ENCODE measurements around the gene SMAD6. TPM values are rescaled to one million over a fixed set of nuclear protein-coding genes. Genes with fewer than 3 reads are reported as not detected.

The SMAD6 gene
- total RNA-seq, 2 experiments from 2014 or later: 0.40 TPM

DNA sequence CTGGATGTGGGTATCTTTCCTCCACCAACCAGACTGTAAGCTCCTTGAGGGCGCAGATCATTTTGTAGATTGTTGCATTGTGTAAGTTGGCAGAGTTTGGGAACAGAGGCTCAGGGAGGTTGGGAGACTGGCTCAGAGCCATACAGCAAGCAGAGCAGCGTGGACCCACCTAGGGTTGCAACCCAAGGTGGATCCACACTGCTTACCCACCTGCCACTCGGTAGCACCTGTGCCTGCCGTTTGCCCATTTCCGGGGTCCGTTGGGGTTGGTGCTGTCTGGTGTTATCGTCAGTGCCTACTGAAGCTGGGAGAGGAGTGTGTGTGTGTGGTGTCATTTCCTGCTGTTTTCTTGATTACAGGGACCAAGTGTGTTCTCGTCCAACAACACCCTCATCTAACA lies 19.0 kb downstream of the SMAD6 start:
- Mint-ChIP-seq H3K27ac (peak overlapping the region; percentile 82), H3K4me3 (no peak overlapping the region), H3K36me3 (ENCODE audit: low read depth) (peaks cover 4% of the 10 kb centered on the region), H3K27me3 (peaks cover 10% of the 10 kb centered on the region), H3K9me3 (no peaks in the 10 kb centered on the region), H3K4me1 (peaks cover 34% of the 10 kb centered on the region)
- ChIA-PET CTCF (interaction anchor here (0.7 to 2.8 kb wide), 4 partner anchors 9 to 102 kb away, joined by 3 to 15 read pairs (median 7); no protein-coding TSS in a partner anchor), POLR2A (interaction anchor here (1.1 kb wide), 1 partner anchor 20 kb away, joined by 3 read pairs; no protein-coding TSS in a partner anchor)
- DNase-seq: no peak

DNA sequence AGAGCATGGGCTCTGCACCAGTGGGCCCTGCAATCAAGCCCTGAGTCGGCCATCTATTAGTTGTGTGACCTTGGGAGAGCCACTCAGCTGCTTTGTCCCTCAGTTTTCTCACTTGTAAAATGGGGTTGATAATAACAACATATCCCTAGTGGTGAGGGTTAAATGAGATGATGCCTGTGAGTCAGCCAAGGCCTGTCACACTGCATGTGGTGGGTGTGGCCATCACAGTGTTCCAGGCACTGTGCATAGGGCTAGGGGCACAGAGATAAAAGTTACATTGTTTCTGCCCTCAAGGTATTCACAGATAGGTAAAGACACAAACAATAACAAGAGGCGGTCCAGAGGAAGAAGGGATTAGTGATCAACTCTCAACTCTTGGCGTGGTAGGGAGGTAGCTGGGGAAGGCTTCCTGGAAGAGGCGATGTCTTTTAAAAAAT lies 19.5 kb downstream of the SMAD6 start:
- H3K4me3 Mint-ChIP-seq: no peak overlapping the region
- H3K9me3 Mint-ChIP-seq: no peaks in the 10 kb centered on the region
- H3K27me3 Mint-ChIP-seq: peaks cover 6% of the 10 kb centered on the region
- ChIA-PET POLR2A (no interaction called here), CTCF (interaction anchor here (2.1 to 2.8 kb wide), 2 partner anchors 10 to 18 kb away, joined by 8 to 15 read pairs; no protein-coding TSS in a partner anchor)
- peaks cover 32% of the 10 kb centered on the region for H3K4me1 Mint-ChIP-seq
- DNase-seq: no peak
- H3K27ac Mint-ChIP-seq: peak overlapping the region; percentile 63
- H3K36me3 Mint-ChIP-seq (ENCODE audit: low read depth): peaks cover 4% of the 10 kb centered on the region

DNA sequence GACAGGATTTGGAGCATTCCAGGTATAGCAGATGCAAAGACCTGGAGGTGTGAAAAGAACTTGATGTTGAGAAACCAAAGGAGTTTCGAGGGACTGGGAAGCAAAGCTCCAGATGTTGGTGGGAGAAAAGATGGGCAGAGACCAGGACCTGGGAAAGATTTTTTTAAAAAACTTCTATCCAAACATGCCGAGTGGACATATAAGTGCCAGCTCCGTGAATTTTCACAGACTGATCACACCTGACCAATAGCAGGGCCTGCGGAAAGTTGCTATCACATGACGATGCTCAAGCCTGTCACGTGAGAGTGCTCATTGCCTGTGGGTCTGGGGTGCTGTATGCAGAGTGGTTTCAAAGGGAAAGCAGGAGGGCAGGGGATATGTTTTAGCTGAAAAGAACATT lies 19.9 kb downstream of the SMAD6 start:
- ChIA-PET POLR2A (no interaction called here), CTCF (interaction anchor here (1.3 to 2.8 kb wide), 3 partner anchors 10 to 15 kb away, joined by 4 to 15 read pairs (median 5); no protein-coding TSS in a partner anchor)
- H3K9me3 Mint-ChIP-seq: no peaks in the 10 kb centered on the region
- H3K4me1 Mint-ChIP-seq: peaks cover 30% of the 10 kb centered on the region
- H3K4me3 Mint-ChIP-seq: no peak overlapping the region
- H3K36me3 Mint-ChIP-seq (ENCODE audit: low read depth): peaks cover 4% of the 10 kb centered on the region
- DNase-seq: no peak
- H3K27ac Mint-ChIP-seq: peak overlapping the region; percentile 63
- H3K27me3 Mint-ChIP-seq: peaks cover 3% of the 10 kb centered on the region

DNA sequence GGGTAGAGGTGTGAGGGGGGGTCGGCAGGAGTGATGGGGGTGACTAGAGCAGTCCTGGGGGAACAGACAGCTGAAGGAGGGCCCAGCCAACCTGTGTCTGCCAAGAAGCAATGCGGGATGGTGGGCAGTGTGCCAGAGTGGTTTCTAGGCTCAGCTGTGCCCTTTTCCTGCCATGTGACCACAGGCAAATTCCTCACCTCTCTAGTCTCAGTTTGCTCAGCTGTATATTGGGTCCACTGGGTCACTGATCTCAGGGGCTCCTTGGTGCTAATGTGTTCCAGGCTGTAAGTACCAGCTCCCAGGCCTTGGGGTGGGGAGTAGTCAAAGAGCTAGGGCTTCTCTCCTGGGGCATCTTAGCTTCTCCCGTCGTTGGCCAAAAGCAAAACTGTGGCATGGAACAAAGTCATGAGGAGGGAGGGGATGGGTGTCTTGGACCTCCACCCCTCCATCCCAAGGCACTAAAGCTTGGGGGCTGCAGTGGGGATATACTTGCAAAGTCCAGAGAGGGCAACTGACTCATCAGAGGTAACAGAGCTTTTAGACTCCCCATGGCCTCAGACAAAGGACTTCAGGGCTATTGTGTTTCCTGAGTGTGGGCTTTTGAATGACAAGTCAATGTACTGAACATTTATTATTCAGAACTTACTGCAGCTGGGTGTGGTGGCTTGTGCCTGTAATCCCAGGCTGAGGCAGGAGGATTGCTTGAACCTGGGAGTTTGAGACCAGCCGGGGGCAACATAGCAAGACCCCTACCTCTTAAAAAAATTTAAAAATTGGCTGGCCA lies 20.9 kb downstream of the SMAD6 start:
- Mint-ChIP-seq H3K27me3 (peaks cover 3% of the 10 kb centered on the region), H3K9me3 (no peaks in the 10 kb centered on the region), H3K36me3 (ENCODE audit: low read depth) (peaks cover 4% of the 10 kb centered on the region), H3K4me1 (peaks cover 30% of the 10 kb centered on the region), H3K27ac (no peak overlapping the region), H3K4me3 (no peak overlapping the region)
- ChIA-PET CTCF (interaction anchor here (1.3 to 1.8 kb wide), 3 partner anchors 9 to 16 kb away, joined by 4 to 5 read pairs (median 4); no protein-coding TSS in a partner anchor), POLR2A (no interaction called here)
- DNase-seq: no peak

DNA sequence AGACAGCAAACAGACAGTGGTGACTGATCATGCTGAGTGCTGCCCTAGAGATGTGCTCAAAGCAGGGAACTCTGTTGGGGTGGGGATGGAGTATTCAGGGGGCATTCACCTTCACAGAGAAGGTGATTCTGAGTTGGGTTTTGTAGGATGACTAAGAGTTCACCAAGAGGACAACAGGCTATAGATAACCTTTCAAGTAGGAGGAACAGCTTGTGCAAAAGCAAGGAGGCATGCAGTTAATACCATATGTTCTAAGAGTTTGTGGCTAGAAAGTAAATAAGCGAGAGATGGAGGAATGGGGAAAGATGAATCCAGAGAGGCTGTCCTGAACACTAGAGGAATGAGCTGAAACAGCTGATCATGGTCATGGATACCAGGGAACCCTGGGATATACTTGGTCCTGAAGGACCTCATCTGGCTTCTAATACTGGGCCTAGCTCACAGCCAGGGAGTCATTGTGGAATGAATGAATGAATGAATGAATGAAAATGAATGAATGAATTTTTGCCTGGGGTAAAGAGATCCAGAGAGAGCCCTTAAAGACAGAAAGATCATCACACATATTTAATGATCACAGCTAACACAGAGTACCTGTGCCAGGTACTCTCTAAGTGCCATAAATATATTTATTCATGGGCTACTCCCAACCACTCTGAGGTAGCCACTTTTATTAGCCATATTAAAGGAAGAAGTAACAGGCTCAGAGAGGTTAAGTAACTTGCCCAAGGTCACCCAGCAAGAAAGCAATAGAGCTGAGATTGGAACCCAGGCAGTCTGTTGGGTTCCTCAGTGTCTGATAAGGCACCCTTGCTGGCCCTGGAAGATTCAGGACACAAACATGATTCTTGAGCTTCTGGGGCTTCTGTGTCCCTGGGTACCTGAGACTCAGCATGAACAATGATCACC lies 22.0 kb downstream of the SMAD6 start:
- Mint-ChIP-seq H3K4me3 (no peak overlapping the region), H3K4me1 (peaks cover 30% of the 10 kb centered on the region), H3K9me3 (no peaks in the 10 kb centered on the region), H3K36me3 (ENCODE audit: low read depth) (peaks cover 4% of the 10 kb centered on the region), H3K27ac (no peak overlapping the region), H3K27me3 (peaks cover 3% of the 10 kb centered on the region)
- ChIA-PET POLR2A (interaction anchor here (0.5 kb wide), 1 partner anchor 1035 kb away, joined by 3 read pairs; no protein-coding TSS in a partner anchor), CTCF (interaction anchor here (0.6 to 1.8 kb wide), 5 partner anchors 10 to 881 kb away, joined by 3 to 5 read pairs (median 4); no protein-coding TSS in a partner anchor)
- DNase-seq: no peak

DNA sequence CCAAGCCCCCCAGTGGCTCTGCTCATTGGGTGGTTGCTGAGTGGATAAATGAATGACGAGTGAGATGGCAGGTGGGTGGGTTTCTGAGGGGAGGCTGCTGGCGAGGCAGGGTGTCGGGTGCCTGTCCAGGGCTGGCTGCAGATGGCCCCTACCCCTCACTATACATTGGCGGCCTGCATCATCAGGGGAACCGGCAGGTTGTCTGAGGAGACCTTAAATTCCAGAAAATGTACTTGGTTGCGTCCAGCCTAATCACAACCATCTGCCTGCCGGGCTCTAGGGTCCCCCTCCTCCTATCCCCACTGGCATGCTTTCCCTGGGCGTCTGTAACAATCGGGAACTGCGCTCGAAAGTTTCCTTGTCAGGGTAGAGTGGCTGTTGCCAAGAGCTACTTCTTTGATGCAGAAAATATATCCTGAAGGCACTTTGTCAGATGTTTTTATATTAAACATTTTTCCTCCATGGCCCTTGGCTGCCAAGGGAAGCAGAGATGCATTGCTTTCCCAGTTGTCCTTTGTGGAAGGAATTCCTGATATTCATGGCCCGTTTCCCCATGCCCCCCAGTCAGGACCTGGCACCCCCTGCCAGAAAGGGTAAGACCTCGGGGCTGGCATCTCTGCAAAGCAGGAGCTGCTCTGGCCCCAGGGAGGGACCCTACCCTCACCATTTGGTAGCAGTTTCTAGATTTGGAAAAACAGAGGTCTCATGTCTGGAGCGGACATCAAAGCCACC lies 22.9 kb downstream of the SMAD6 start:
- H3K4me3 Mint-ChIP-seq: no peak overlapping the region
- ChIA-PET CTCF (interaction anchor here (0.6 to 1.4 kb wide), 3 partner anchors 10 to 882 kb away, joined by 3 to 5 read pairs (median 3); no protein-coding TSS in a partner anchor), POLR2A (interaction anchor here (0.5 kb wide), 1 partner anchor 1035 kb away, joined by 3 read pairs; no protein-coding TSS in a partner anchor)
- peaks cover 23% of the 10 kb centered on the region for H3K4me1 Mint-ChIP-seq
- no peaks in the 10 kb centered on the region for H3K9me3 Mint-ChIP-seq
- DNase-seq: no peak
- no peak overlapping the region for H3K27ac Mint-ChIP-seq
- H3K36me3 Mint-ChIP-seq (ENCODE audit: low read depth): peaks cover 4% of the 10 kb centered on the region
- peaks cover 3% of the 10 kb centered on the region for H3K27me3 Mint-ChIP-seq

DNA sequence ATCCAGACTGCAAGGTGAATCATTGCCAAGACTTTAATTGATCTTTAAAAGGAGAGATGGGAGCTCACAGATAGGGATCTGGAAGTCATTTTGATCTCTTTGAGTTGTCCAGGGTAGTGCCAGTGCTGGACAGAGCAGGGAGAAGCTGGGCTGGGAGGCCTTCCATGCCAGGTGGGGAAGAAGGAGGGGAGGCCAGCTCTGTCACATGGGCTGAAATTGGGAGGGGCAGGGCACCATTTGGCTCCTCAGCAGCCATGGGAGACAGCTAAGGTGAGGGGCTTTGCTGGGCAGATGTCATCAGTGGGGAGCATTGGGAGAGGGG lies 23.4 kb downstream of the SMAD6 start:
- Mint-ChIP-seq H3K27me3 (peaks cover 3% of the 10 kb centered on the region), H3K36me3 (ENCODE audit: low read depth) (peaks cover 4% of the 10 kb centered on the region), H3K4me1 (peaks cover 18% of the 10 kb centered on the region), H3K27ac (no peak overlapping the region), H3K4me3 (no peak overlapping the region), H3K9me3 (no peaks in the 10 kb centered on the region)
- ChIA-PET POLR2A (no interaction called here), CTCF (interaction anchor here (1.4 kb wide), 1 partner anchor 9 kb away, joined by 3 read pairs; no protein-coding TSS in a partner anchor)
- DNase-seq: no peak

DNA sequence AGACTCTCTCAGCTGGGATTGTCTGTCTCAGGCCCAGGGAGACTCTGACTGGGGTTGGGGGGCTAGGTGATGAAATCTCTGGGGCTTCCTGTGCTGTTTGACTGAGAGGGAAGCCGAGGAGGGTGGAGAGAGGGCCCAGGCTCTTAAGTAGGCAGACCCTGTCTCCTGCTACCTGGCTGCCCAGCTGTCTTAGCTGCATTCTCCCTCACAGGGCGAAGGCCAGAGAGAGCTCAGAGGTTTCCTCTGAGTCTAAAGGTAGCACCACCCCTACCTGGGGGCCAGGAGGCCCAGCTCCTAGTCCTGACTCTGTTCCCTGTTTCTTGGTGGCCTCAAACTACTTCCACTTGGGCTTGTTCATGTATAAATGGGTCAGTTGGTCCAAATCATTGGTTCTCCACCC lies 24.4 kb downstream of the SMAD6 start:
- Mint-ChIP-seq H3K4me1 (peaks cover 8% of the 10 kb centered on the region), H3K9me3 (no peaks in the 10 kb centered on the region), H3K4me3 (no peak overlapping the region), H3K27me3 (peaks cover 3% of the 10 kb centered on the region), H3K36me3 (ENCODE audit: low read depth) (peaks cover 4% of the 10 kb centered on the region), H3K27ac (no peak overlapping the region)
- DNase-seq: no peak
- POLR2A ChIA-PET: no interaction called here
- CTCF ChIA-PET: interaction anchor here (0.7 kb wide), 1 partner anchor 86 kb away, joined by 4 read pairs; no protein-coding TSS in a partner anchor

DNA sequence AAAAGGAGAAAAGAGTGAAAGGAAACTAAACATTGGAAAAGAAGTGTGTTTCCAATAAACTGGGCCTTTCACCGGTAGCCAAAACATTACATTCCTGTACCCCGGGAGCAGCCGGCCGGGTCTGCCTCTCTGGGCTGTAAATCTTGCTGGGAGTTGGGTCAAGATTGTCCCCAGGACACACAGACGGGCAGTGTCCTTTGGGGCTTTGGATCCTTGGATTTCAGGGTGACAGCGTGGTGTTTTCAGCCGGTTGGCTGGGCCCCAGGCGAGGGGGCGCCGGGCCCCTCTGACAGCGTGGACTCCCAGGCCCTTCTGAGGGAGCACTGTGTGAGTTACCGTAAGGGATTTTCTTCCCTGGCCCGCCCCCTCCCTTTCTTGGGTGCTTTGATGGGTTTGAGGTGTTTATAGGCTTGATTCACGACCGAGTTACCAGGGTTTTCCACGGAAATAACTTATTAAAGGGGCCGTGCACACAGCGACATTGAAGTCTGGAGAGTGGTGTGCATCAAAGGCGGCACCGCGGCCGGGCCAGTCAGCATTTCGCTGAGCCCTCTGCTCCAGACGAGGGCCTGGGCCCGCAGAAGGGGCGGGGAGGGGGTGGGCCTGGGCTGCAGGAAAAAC lies 27.4 kb downstream of the SMAD6 start:
- H3K4me1 Mint-ChIP-seq: no peaks in the 10 kb centered on the region
- H3K27ac Mint-ChIP-seq: no peak overlapping the region
- no peak overlapping the region for H3K4me3 Mint-ChIP-seq
- no peaks in the 10 kb centered on the region for H3K36me3 Mint-ChIP-seq (ENCODE audit: low read depth)
- H3K9me3 Mint-ChIP-seq: no peaks in the 10 kb centered on the region
- POLR2A ChIA-PET: no interaction called here
- no peak for DNase-seq
- CTCF ChIA-PET: interaction anchor here (1.4 kb wide), 1 partner anchor 9 kb away, joined by 3 read pairs; no protein-coding TSS in a partner anchor
- H3K27me3 Mint-ChIP-seq: no peaks in the 10 kb centered on the region

DNA sequence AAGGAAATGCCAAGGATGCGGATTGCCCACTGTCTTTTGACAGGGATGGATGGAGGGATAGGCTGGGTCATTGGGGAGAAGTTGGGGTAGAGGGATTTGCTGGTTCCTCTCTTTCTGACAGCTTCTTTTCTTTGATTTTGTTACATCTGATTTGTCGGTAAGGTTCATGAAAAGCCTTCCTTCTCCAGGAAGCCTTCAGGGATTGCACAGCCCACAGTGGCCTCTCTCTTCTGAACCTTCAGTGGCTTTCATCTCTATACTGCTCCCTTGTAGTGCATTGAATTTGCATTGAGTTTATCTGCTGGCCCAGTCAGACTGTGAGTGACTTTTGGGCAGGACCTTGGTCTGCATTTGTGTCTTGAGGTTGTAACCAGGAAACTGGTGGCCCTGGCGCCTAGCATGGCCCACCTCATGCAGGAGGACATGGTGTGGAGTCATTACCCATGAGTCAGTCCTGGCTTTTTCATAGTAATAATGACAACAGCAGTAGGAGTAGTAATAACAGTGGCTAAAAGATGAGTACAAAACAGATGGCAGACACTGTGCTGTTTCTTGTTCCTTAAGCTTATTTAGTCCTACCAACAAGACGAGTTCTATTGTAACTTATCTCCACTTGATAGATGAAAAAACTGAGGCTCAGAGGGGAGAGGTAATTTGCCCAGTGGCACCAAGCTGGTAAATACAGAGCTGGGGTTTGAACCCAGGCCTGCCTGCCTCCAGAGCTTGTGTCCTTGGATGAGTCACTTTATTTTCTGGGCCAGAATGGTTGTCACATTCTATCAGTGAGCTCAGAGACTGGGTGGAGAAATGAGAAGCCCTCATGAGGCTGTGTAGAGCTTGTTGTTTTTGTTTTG lies 28.4 kb downstream of the SMAD6 start:
- no peak overlapping the region for H3K4me3 Mint-ChIP-seq
- no peaks in the 10 kb centered on the region for H3K27me3 Mint-ChIP-seq
- no peak overlapping the region for H3K27ac Mint-ChIP-seq
- no peaks in the 10 kb centered on the region for H3K36me3 Mint-ChIP-seq (ENCODE audit: low read depth)
- ChIA-PET CTCF (interaction anchor here (1.4 kb wide), 1 partner anchor 10 kb away, joined by 3 read pairs; no protein-coding TSS in a partner anchor), POLR2A (no interaction called here)
- no peaks in the 10 kb centered on the region for H3K9me3 Mint-ChIP-seq
- DNase-seq: no peak
- no peaks in the 10 kb centered on the region for H3K4me1 Mint-ChIP-seq

DNA sequence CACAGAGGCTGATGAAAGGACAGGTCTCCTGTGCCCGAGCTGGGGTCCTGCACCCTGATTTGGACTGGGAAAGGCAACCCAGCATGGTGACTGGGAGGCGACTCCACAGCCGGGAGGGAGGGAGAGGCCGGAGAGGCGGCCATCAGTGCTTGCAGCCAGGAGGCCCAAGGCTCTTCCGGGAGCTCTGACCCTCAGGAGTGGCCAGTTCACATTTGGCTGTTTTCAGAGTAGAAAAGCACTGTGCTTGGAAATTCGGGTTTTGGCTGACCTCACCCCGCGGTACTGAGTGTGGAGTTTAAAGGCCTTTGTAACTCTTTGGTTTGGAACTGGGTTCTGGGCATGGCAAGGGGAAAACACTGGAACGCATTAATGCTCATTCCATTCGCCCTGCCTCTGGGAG lies 31.9 kb downstream of the SMAD6 start:
- POLR2A ChIA-PET: no interaction called here
- no peak for DNase-seq
- no peaks in the 10 kb centered on the region for H3K9me3 Mint-ChIP-seq
- no peaks in the 10 kb centered on the region for H3K4me1 Mint-ChIP-seq
- CTCF ChIA-PET: interaction anchor here (0.8 to 1.6 kb wide), 4 partner anchors 9 to 14 kb away, joined by 3 to 4 read pairs (median 4); no protein-coding TSS in a partner anchor
- H3K27me3 Mint-ChIP-seq: peaks cover 1% of the 10 kb centered on the region
- no peak overlapping the region for H3K27ac Mint-ChIP-seq
- no peak overlapping the region for H3K4me3 Mint-ChIP-seq
- H3K36me3 Mint-ChIP-seq (ENCODE audit: low read depth): no peaks in the 10 kb centered on the region
